ENCODE measurements around the gene PDE2A.

Gene PDE2A

GRCh38 chr11:72655014-72655413 is 19.2 kb downstream of the PDE2A start:
- FAIRE-seq: no peak

GRCh38 chr11:72653649-72654048 is 20.6 kb downstream of the PDE2A start:
- FAIRE-seq: no peak

DNA sequence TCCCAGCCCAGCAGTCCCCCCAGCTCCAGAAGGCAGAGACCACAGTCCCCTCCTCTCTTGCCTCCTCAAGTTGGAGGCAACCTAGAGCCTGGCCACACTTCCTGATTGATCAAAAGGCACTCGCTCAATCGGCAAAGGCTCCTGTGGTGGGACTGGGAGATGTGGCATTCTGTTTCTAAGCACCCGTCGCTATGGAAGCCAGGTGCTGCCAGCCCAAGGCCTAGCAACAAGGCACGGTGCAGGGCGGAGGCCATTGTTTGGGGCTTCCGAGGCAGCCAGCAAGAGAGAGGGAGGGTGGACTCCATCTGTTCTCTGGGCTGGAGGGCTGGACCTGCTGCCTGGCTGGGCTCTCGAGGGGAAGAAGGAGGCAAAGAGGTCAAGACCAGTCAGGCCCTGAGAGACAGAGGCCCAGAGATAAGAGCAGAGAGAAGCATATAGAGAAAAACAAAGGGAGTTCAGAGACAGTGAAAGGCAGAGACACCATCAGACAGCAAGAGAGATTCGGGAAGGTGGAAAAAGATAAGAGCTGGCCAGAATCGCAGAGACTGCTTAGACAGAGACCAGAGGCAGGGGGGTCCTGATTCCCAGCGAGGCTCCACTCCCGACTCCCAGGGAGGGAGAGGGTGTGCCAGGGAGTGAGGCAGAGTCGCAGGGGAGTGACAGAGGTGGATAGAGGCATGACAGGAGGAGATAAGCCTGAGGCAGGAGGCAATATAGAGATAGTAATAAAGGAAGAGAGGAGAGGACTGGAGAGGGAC is 21.2 kb downstream of the PDE2A start:
- FAIRE-seq: no peak

GRCh38 chr11:72652133-72652532 is 22.1 kb downstream of the PDE2A start:
- no peak for FAIRE-seq

GRCh38 chr11:72649215-72649976 is 24.8 kb downstream of the PDE2A start:
- FAIRE-seq: no peak

DNA sequence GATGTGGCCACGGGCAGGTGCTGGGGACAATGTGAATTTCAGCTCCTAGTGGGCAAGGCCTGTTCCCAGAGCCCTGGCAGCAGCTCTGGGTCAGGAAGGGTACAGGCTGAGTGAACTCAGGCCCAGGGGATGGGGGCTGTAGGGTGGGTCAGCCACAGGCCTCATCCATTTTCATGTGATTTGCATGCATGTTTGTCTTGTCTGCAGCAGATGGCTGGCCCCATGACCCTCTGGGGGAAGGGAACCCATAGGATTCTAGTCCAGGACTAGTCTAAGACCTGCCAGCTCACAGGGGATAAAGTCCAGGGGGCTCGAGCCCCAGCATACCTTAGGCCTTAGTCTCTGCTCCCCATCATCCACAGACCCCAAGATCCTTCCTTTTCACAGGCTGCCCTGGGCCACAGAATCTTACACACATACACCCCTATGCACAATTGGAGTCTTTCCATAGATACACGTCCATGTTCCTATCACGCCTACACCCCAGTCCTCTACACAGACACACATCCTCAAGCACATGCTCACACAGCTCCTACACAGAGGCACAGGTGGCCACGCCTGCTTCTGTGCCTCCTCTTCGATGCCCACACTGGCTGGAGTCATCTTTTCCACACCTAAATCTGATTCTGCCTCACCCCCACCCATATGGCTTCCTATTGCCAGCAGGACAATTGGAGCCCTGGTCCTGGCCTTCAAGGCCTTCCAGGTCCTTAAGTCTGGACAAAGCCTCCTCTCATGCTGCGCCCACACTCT is 25.7 kb downstream of the PDE2A start:
- no peak for FAIRE-seq

- FAIRE-seq: no peak
Observed at GRCh38 chr11:72647882-72648281, 26.3 kb downstream of the PDE2A start.

DNA sequence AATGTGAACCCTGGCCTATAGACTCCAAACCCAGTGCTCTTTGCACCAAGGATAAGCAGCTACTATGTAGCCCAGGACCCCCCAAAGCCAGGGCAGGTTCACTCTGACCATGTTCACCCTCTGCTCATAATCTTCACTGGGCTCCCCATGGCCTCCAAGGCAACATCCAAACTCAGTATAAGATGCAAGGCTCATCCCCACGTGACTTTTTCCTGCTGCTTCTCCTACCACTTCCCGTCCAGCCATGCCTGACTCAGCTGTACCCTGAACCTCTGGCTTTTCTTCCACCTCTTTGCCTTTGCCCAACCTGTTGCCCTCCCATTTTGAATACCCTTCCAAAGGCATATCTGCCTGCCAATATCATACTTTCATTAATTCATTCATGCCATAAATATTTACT is 27.8 kb downstream of the PDE2A start:
- no peak for FAIRE-seq

DNA sequence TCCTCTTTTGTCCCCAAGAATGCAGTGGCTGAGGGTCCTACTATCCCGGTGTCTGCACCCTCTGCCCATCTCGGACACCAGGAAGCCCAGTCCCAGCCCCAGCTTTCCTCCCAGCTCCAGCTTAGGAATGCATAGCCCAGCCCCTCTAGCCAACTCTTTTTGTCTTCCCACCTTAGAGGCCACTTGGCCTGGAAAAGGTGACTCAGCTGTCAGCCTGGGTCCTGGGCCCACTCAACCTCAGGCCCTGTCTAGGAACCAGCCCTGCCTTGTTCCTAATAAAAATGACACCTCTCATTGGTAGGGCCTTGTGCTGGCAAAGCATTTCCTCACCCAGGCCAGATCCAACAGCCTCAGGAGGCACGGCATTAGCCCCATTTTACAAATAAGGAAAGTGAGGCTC is 28.2 kb downstream of the PDE2A start:
- FAIRE-seq: no peak

DNA sequence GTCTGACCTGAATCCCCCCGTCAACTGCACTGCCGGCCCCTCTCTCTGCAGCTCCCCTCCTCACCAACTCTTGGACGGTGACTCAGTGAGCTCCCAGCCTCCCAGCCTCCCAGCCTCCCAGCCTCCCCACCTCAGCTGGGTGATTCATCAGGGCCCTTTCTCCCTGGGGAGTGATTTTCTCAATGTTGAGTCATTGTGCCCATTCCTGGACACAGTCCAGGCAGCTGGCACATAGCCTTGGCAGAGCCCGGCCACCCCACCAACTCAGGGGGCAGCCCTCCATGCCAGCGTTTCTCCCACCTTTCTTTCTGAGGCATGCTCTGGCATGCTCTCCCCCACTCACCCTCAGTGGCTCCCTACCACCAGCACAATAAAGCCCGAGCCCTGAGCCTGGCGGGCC is 30.7 kb downstream of the PDE2A start:
- no peak for FAIRE-seq

GRCh38 chr11:72642884-72643522 is 31.2 kb downstream of the PDE2A start:
- FAIRE-seq: no peak

- FAIRE-seq: no peak
Observed at GRCh38 chr11:72642043-72642883, 32.0 kb downstream of the PDE2A start.

- no peak for FAIRE-seq
Observed at GRCh38 chr11:72641522-72642042, 32.6 kb downstream of the PDE2A start.

DNA sequence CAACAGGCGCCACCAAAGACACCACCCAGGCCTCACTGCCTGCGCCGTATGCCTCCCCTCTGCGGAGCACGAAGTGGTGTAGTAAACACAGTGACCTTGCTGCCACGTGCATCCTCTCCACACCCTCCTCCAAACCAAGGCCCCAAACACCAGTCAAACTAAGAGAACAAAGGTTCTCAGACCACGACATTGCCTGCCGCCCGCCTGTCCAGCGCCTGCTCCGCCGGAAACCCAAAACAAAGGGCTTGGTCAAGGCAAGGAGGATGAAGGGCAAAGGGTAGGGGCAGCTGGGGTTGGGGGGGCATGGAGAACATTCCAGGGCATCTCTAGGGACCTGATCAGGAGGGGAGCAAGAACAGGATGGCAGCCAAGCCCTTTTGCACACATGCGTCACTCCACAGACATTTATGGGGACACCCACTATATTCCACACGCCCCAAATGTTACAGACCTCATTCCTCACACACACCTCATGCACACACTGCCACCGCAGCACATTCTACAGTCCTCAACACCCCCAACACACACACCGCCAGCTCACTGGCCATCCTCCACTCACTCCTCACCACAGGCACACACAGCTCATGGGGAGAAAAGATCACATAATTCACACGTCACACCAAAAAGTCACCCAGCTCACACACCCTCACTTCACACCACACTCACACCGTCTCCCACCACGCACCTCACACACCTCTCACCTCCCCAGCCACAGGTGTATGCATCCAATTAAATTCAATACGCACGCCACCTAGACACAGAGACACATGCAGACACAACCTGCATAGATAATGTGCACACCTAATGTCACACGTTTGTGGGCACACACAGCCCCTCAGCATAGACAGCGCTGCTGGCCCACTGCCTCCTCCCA is 34.5 kb downstream of the PDE2A start:
- no peak for FAIRE-seq

- FAIRE-seq: no peak
Observed at GRCh38 chr11:72637926-72638325, 36.3 kb downstream of the PDE2A start.

- FAIRE-seq: no peak
Observed at GRCh38 chr11:72637198-72637597, 37.0 kb downstream of the PDE2A start.

DNA sequence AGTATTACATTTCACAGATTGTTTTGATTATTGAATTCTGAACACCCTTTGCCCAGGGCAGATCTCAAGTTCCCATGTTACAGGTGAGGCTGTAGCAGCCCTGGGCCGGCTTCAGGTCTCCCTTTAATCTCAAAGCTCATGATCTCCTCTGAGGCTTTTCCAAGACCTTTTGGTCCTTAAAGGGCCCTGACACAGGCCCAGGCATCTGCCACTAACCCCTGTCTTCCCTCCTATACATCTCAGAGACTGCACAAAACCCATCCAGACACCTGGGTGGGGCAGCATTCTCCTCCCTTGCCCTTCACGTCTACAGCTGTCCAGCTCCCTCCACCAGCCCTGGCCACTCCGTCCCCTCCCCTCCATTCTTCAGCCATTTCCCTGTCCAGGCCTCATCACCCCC is 37.8 kb downstream of the PDE2A start:
- FAIRE-seq: no peak

DNA sequence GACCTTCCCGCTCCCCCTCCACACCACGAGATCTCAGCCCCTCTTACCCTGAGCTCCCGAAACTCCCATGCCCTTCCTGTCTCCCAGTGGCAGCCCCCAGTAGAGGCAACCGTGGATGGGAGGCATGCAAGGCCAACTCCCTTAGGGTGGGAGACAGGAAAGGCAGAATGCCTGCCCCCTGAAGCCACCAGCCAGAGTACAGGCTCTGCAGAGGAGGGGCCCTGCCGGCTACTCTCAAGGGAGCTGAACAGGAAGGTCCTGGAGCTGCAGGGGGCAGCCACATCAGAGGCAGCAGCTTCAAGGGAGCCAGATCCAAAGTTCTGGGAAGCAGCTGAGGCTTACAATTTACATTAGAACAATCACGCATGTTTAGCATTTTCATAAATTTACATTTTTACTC is 38.3 kb downstream of the PDE2A start:
- no peak for FAIRE-seq

GRCh38 chr11:72635309-72635915 is 38.8 kb downstream of the PDE2A start:
- no peak for FAIRE-seq

- no peak for FAIRE-seq
Observed at GRCh38 chr11:72634472-72635095, 39.6 kb downstream of the PDE2A start.

Measured in A204.1 (cell line).